ENCODE data around the gene ABCA3.
"Not testable (repeated sequence)": the region's sequence is repeated elsewhere in the genome, so short reads cannot be mapped to it uniquely, and the experiment has no call there.

ABCA3 gene

DNA sequence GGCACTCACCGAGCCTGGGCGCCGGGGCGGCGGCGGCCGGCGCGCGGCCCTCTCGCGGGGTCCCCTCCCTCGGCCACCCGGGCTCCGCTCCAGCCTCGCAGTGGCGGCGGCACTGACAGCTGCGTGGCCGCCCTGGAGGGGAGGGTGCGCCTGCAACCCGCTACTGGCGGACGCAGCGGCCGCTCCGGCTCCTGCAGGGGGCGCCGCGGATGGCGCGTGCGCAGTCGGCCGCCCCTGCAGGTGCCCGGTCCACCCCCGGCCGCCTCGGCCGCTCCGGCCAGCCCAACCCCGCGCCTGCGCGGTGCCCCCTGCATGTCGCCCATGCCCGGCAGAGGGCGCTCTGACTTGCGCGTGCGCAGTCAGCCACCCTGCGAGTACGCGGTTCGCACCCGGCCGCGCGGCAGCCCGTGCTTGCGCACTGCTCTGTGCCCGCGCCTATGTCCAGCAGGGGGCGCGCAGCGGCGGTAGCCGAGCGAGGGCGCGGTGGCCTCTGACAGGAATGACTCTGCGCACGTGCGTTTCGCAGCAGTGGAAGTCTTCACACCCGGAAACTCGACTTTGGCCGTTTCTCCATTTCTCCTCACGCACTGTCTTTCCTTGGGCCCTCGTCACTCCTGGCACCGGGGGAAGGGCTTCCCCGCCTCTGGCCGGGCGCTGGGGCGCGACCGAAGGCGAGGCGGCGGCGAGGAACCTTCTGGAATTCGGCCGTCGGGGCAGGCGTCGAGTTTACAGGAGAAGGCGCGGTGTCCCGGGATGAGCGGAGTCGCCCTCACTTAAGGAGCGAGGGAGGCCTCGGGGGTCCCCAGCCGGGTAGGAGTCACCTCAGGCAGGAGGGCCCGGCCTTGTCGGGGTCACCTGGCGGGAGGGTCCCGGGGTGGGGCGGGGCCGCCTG is at the start of gene ABCA3:
ABCA3 (minus strand) TSS at position 165 of the 892 bp plus-strand sequence. CDS start 14,262 bp downstream, outside the sequence.
- DNase-seq, result peak; percentile 94

DNA sequence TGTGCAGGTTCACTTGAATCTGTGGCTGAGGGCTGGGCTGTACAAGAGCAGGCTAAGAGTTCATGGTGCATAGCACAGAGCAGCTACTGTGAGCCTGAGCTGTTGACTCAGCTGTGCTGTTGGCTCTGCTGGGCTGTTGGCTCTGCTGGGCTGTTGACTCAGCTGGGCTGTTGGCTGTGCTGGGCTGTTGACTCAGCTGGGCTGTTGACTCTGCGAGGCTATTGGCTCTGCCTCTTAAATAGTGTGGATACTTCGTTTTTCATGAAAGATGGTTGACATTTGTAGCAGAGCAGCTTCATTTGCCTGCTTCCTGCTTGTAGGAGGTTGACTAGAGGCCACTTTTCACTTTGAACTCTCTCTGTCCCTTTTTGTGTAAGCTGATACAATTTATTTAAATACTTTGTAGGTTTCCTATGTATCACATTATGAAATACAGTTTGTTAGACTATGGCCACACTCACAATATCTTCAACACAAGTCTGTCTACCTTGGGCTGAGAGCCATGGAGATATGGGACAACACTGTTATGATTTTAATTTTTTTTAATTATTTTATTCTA is 48.4 kb upstream of the ABCA3 start:
- DNase-seq, result peak; percentile 95

DNA sequence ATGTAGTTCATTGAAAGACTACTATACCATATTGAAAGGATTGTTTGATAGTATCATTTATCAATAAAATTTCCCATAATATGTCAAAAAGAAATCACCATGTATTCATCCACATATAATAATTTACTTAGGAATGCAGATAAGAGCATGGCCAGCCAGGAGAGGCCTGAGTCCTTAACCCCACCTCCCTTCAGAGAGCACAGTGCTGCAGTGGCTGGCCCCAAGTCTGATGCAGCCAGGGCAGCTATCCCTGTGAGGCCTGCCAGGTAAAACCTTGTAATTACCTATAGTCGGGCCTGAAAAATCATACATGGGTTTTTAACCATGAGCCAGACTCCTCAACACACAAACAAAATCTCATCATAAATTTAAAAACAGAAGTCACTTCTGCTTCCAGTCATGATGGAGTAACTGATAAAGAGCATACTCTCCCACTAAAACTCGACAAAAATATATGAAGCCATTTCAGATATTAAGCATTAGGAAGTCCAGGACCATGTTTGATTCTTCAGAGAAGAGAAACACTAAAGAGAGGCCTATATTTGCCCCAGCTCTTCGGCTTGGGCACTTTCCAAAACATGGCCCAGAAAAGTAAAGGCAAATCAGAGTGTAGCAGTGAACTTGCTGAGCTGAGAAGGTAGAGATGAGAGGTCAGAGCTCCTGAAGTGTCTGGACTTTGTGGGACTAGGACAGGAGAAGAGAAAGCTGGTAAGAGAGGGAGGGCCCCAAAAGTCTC is 47.8 kb upstream of the ABCA3 start:
- DNase-seq, result peak; percentile 48

DNA sequence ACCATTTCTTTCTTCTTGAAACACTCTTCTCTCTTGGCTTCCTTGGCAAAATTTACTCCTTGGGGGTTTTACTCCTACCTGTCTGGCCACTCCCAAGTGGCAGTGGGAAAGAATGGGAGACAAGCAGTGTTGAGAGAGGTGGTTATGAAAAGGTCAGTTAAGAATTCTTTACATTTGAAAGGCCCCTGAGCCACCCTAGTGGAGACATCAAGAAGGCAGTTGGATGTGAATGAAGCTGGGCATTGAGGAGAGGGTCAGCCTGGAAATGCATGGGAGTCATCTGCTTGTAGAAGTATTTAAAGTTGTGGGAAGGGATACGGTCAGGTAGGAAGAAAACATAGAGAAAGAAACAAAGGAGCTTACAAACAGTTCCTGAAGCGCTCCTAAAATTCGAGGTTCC is 46.5 kb upstream of the ABCA3 start:
- peak; percentile 76 for DNase-seq

DNA sequence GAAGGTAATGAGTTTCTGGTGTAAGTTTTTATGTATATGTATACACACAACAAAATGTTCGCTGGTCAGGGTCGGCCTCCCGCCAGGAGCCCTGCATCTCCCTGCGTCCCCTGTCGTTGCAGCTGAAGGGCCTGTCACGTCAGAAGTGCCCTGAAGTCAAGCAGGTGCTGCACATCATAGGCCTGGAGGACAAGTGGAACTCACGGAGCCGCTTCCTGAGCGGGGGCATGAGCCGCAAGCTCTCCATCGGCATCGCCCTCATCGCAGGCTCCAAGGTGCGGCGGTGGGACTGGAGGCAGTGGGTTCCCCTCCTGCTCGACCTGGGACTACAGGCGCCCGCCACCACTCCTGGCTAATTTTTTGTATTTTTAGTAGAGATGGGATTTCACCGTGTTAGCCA is 45.5 kb upstream of the ABCA3 start:
- DNase-seq, result not testable (repeated sequence)

DNA sequence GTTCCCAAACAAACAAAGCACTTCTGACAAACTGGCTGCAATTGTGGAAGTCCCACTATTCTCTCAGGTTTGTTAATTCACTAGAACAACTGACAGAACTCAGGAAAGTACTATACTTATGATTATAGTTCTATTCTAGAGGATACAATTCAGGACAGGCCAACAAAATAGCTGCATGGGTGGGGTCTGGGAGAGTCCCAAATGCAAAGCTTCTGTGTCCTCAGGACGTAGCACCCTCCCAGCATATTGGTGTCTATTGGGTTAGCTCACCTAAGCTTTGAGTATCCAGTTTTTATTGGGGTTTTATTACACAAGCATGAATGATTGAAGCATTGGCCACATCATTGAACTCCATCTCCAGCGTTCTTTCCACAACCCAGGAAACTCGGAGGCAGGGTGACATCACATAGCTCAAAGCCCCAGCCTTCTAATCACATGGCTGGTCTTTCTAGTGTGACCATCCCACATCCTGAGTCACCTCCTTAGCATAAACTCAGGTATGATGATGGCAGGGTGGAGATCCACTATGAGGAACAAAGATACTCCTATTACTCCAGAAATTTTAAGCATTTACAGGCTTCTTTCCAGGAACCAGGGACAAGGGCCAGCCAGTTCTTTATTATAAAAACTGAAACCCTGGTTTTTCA is 44.8 kb upstream of the ABCA3 start:
- DNase-seq, result peak; percentile 18

DNA sequence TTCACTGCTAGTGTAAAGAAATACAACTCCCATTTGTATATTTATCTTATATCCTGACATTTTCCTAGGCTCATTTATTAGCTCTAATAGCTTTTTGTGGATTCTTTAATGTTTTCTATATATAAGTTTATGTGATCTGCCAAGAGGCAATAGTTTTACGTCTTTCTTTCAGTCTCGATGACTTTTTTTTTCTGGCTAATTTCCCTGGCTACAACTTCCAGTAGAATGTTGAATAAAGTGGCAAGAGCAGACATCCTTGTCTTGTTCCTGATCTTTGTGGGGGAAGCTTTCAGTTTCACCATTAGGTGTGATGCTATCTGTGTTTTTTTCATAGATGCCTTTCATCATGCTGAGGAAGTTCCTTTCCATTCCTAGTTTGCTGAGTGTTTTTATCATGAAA is 43.9 kb upstream of the ABCA3 start:
- DNase-seq, result no peak

DNA sequence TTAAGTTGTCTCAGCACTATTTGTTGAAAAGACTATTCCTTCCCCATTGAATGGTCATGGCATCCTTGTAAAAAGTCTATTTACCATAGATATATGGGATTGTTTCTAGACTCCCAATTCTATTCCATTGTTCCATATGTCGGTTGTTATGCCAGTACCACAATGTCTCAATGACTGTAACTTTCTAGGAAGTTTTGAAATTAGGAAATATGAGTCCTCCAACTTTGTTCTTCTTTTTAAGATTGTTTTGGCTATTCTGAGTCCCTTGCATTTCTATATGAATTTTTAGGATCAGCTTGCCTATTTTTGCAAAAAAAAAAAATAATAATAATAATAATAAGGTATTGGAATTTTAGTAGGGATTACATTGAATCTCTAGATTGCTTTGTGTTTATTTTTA is 43.0 kb upstream of the ABCA3 start:
- no peak for DNase-seq

DNA sequence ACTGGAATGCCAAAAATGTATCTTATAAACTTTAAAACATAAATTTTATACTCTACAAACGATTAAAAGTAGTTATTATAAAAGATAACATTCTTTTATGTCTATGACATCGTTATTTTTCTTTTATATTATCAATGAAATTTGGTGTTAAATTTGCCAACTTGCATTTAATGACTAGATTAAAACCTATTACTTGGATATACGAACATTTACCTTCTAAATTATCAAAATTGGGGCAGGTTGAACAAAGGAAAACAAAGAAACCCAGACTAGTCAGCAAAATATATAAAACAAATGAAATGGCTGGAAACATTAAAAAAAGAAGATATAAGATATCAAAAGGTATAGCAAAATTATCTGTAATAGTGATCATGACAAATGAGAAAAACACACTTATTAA is 34.1 kb upstream of the ABCA3 start:
- no peak for DNase-seq

DNA sequence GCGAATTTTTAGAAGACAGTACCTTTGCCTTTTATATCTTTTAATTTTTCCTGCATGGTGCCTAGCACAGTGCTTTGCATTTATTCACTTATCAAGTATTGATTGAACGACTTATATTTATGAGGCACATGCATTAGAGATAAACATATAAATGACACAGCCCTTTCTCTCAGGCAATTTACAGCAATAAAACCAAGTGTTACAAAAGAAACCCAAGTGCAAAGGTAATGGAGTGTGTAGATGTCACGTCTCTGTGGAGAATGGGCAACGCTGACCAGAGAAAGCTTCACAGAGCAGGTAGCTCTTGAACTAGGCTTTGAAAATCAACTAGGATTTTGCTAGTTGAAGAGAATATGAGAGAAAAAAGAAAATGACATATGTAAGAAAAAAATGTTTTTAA is 32.6 kb upstream of the ABCA3 start:
- no peak for DNase-seq

DNA sequence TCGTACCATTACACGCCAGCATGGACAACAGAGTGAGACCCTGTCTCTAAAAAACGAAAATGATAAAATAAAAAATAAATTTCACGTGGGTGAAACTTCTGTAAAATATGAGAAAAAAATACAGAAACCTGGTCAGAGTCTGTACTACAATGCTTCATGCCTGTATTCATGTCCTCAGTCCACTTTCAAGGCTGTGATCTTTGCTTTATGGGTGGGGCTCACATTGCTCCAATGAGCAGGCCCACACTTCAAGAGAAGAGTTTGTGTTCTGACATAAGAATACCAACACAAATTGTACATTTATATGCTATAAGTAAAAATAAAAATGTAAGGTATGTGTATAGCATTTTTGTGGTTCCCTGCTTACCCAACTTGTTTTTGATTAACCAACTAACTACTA is 32.2 kb upstream of the ABCA3 start:
- no peak for DNase-seq

DNA sequence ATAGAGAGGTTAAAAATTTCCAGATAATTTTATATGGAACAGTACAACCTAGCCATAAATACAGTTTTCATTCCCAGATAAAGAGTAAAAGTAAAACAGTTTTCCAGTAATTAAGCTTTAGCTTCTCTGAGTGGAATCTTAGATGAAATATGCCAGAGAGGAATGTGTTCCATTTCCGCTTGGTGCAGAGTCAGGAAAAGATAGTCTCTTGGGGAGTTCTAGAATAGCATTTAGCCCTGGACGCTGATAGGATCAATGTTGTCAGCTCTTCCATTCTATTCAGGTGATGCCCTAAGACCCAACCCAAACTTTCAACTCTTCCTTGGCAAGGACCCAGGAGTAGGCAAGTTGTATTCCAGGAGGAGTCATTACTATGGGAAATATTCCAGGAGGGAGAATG is 30.9 kb upstream of the ABCA3 start:
- DNase-seq, result no peak

DNA sequence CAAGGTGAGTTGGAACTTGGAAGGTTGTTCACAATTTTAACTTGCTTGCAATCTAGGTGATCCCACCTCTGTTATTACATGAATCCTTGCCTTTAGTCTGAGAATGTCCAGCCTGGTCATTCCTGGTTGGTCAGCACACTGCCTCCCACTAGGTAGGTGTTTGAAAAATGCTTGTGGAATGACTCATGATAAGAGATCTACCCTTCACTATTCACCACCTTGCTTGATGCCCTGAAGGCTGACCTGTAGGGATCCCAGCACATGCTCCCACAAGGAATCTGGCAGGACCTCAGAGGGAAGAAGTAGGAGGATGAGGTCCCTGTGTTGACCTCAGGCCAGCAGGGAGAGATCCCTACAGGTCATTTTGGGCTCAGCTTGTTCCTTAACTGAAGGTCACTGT is 30.2 kb upstream of the ABCA3 start:
- no peak for DNase-seq

DNA sequence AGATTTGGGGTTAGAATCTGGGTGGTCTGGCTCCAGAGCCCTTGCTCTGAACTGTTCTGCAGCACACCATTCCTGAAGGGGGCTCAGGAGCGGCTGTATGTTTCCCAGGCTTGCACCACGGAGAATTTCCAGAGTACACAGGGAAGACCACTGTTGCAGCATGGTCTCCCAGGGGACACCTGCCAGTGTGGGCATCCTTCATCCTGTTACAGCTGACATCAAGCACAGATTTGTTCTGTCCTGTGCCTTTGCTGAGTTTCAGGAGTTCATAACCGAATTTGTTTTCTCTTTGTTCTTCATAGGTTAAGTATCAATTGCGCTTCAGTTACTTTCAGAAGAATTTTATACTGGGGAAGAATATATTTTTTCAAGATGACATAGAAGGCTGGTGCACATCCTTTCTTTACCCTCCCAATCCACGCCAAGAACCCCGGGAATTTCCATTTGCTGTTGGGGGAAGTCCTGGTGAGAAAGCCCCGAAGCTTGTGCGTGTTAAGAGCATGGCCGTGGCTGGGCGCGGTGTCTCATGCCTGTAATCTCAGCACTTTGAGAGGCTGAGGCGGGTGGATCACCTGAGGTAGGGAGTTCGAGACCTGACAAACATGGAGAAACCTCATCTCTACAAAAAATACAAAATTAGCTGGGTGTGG is 26.3 kb upstream of the ABCA3 start:
- DNase-seq, result no peak

DNA sequence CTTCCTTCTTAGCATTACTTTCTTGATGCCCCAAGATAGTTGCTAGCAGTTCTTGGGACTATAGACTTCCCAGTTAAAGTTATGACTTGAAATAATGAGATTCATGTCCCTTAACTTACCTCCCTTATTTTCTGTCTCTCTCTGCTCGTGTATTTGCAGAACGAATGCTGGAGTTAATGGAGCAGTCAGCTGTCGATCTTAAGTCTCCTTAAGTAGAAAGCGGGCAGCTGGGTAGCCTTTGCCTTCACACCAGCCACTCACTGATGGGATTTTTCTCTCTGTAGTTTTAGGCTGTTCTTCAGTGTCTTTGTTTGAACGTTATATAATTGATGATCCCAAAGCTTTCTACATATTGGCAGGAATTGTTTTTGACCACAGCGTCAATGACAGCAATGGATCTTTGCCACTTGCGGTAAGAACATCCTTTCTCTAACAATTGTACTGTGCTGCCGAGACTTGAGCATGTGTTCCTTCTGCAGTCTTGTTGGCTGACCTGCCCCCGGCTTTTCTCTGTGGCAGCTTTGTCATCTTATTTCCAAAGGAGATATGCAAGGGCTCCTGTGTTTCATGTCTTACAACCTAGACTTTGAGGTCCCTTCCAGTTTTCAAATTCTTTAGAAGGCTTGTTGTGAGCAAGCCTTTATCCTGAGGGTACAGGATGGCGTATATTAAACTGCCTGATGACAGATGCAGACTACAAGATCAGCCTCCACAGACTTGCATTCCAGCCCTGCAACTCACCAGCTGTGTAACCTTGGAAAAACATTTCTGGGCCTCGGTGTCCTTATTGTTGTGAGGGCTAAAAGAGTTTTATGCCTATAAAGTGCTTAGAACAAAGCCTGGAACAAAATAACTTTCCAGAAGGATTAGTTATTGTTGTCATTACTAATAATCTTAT is 25.1 kb upstream of the ABCA3 start:
- no peak for DNase-seq

DNA sequence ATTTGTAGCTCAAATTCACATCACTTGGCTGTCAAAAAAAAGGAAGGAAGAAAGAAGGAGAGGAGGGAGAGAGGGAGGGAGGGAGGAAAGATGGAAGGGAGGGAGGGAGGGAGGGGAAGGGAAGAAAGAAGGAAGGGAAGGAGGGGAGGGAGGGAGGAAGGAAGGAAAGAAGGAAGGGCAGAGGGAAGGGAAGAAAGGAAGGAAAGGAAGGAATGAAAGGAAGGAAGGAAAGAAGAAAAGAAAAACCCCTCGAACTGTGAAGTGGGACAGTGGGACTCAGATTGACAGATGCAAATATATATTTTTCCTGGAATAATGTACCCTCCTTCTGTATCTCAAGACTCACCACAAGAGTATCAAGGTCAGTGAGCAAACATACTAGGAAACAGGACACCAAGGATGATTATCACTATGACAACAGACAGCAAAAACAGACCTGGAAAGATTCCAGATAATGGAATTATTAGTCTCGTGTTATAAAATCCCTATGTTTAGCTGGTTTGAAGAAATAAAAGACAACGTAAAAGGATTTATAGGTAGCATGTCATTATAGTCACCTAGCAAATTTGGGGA is 24.2 kb upstream of the ABCA3 start:
- DNase-seq, result peak; percentile 81

DNA sequence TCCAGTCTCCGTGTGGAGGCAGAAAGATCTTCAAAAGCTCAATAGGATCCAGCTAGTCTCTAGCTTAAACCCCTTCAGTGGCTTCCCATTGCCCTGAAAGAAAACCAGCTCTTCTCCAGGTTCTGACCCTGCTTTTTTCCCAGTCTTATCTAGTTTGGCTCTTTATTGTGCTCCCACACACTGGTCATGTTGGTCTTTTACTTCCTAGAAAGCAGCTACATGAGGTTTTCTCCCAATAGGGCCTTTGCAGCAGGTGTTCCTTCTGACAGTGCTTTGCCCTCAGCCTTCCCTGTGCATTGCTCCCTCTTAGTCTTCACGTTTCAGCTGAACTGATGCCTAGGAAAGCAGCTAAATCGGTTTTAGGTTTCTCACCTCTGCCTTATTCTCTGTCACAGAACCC is 21.7 kb upstream of the ABCA3 start:
- DNase-seq, result no peak

DNA sequence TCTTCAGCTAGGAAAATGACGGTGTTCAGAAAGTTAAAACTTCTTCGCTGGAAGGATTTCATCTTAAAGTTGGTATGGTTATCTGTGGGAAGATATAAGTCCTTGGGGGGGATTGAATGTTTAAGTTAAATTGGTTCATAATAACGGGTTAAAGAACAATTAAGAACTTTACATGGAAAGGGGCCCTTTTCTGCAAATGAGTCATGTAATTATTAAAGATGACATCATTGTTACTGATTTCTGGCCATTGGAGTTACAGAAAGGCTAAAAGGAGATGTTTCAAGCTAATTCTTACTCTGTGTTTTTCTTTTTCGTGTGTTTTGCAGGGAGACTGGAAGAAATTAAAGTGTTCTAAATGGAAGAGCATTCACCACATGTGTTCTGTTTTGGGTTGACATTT is 20.6 kb upstream of the ABCA3 start:
- no peak for DNase-seq

DNA sequence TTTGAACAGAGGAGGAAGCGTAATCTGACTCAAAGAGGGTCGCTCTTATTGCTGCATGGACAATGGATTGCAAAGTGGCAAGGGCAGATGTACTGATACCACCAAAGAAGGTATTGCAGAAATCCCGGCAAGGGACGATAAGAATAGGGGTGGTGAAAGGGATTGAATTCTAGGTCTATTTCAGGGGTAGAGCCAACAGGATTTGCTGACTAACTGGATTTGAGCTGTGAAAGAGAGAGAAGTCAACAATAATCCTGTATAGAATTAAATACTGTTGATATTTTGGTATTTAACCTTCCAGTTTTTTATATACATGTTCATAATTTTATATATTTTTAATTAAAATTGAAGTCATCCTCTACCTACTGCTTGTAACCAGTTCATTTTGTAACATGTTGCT is 19.4 kb upstream of the ABCA3 start:
- no peak for DNase-seq

DNA sequence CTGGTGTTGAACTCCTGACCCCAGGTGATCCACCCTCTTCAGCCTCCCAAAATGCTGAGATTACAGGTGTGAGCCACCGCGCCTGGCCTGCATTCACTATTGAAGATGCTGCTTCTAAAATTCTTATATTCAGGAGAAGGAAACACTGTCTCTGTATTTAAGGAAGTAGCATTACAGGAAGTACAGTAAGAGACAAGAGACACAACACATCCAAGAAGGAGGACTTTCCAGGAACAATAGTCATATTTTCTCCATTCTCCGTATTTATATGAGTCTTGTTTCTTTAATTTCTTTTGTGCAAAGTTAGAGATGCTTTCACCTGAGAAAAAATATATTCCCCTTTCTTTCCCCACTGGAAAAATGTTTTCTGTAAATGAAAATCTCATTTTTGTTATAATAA is 18.3 kb upstream of the ABCA3 start:
- DNase-seq, result no peak

DNA sequence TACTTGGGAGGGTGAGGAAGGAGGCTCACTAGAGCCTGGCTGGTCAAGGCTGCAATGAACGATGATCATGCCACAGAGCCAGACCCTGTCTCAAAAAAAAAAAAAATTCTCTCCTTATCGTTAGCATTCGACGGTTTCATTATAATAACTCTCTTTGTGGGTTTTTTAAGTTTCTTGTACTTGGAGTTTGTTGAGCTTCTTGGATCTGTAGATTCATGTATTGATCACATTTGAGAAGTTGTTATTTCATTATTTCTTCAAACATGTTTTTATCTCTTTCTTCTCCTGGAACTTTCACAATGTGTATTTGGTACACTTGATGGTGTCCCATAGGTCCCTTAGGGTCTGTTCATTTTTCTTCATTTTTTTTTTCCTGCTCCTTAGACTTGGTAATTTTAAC is 16.8 kb upstream of the ABCA3 start:
- no peak for DNase-seq

DNA sequence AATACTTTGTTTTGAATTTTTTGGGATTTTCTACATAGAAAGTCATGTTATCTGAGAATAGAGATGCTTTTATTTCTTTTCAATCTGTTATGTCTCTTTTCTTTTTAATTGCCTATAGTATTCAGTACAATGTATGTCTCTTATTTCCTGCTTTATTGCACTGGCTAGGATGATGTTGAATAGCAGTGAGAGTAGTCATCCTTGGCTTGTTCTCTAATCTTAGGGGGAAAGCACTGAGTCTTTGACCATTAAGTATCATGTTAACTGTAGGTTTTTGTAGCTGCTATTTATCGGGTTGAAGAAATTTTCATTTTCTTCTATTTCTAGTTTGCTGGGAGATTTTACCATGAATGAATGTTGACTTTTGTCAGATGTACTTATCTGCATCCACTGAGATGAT is 10.0 kb upstream of the ABCA3 start:
- no peak for DNase-seq
